Measurements from ENCODE around the gene CTSS.

DNA sequence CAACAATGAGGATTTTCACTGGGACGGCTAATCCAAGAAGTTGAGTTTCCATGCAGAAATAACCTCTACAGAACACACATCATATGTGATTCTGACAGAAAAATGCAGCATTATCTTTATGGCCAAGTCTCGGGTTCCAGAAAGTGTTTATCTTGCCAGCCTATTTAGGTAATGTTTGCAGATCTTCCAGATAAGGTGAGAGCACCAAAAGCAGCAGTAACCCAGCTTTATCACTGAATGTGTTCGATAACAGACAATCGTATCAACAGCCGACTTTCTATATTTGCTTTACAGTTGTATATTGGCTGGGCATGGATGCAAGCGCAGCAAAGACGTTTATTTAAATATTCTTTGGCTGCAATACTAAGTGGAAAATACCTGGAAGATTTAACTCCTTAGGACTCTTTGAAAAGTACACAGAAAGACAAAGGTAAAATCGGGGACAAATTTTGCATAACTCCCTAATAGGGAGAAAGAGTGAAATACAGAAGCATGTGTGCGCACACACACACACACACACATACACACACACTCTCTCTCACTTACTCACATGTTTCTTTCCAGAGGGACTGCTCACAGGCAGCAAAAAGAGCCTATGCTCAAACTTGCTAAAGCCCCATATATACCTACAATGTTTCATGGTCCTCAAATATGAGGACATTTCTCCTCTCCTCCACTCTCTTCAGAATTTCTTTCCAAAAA is 45.5 kb upstream of the CTSS start:
- TF ChIP-seq, protein P1, sequence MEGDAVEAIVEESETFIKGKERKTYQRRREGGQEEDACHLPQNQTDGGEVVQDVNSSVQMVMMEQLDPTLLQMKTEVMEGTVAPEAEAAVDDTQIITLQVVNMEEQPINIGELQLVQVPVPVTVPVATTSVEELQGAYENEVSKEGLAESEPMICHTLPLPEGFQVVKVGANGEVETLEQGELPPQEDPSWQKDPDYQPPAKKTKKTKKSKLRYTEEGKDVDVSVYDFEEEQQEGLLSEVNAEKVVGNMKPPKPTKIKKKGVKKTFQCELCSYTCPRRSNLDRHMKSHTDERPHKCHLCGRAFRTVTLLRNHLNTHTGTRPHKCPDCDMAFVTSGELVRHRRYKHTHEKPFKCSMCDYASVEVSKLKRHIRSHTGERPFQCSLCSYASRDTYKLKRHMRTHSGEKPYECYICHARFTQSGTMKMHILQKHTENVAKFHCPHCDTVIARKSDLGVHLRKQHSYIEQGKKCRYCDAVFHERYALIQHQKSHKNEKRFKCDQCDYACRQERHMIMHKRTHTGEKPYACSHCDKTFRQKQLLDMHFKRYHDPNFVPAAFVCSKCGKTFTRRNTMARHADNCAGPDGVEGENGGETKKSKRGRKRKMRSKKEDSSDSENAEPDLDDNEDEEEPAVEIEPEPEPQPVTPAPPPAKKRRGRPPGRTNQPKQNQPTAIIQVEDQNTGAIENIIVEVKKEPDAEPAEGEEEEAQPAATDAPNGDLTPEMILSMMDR (IDR thresholded peaks at IDR 0.05; ENCODE audit: low read length): no peak
- no peak for TF ChIP-seq EZH2 (optimal IDR thresholded peaks at IDR 0.05; ENCODE audit: low read depth, low read length)
- no peak for TF ChIP-seq EZH2phosphoT487 (IDR thresholded peaks at IDR 0.05; ENCODE audit: low read length)

Measured in MM.1S (cell line).